ENCODE results near the gene BUD23. TPM values are rescaled to one million over a fixed set of nuclear protein-coding genes. Genes with fewer than 3 reads are reported as not detected.
A peak's percentile ranks its signal among the peaks of the same experiment; 100 is the strongest.

BUD23 gene
- total and polyA plus RNA-seq, 9 of the 15 experiments (the other 6 are each of a cell fraction or from before 2014, with no cell fraction given) = 79.5 to 270 (median 150) TPM

DNA sequence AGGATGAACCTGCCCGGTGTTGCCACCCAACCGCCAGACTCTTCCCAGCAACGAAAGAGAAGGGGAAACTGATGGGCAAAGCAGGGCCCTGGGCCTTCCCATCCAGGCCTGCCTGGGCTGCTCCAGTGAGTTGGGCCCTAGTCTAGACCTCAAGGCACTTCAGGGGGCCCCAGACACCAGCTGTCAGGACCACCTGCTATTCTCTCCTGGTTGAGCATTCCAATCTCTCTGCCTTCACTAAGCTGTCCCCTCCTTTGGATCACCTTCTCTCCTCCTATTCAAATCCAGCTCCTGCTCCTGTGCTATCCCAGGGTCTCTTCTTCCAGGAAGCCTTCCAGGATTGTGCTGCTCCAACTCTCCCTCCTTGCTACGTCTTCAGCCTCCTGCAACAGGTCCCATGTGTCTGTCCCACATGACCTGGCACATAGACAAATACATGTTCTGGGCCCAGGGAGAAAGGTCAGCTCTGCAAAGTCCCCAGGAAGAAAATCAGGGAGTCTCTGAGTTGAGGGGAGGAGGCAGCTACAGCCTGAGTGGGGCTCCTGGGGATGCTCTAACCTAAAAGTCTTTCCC, 33.0 kb downstream of the BUD23 start (continued):
- TF ChIP-seq, protein P1, sequence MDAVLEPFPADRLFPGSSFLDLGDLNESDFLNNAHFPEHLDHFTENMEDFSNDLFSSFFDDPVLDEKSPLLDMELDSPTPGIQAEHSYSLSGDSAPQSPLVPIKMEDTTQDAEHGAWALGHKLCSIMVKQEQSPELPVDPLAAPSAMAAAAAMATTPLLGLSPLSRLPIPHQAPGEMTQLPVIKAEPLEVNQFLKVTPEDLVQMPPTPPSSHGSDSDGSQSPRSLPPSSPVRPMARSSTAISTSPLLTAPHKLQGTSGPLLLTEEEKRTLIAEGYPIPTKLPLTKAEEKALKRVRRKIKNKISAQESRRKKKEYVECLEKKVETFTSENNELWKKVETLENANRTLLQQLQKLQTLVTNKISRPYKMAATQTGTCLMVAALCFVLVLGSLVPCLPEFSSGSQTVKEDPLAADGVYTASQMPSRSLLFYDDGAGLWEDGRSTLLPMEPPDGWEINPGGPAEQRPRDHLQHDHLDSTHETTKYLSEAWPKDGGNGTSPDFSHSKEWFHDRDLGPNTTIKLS (IDR thresholded peaks at IDR 0.05; ENCODE audit: borderline replicate concordance, low read depth) = no peak
- TF ChIP-seq, protein P2, sequence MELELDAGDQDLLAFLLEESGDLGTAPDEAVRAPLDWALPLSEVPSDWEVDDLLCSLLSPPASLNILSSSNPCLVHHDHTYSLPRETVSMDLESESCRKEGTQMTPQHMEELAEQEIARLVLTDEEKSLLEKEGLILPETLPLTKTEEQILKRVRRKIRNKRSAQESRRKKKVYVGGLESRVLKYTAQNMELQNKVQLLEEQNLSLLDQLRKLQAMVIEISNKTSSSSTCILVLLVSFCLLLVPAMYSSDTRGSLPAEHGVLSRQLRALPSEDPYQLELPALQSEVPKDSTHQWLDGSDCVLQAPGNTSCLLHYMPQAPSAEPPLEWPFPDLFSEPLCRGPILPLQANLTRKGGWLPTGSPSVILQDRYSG (tag; conservative IDR thresholded peaks at IDR 0.05; ENCODE audit: low read depth) = no peak
- TF ChIP-seq KAT7 (CRISPR knock-in tag; IDR thresholded peaks at IDR 0.05; ENCODE audit: borderline replicate concordance) = no peak
- TF ChIP-seq, protein P3, sequence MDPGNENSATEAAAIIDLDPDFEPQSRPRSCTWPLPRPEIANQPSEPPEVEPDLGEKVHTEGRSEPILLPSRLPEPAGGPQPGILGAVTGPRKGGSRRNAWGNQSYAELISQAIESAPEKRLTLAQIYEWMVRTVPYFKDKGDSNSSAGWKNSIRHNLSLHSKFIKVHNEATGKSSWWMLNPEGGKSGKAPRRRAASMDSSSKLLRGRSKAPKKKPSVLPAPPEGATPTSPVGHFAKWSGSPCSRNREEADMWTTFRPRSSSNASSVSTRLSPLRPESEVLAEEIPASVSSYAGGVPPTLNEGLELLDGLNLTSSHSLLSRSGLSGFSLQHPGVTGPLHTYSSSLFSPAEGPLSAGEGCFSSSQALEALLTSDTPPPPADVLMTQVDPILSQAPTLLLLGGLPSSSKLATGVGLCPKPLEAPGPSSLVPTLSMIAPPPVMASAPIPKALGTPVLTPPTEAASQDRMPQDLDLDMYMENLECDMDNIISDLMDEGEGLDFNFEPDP (CRISPR knock-in tag; IDR thresholded peaks at IDR 0.05) = no peak
- TF ChIP-seq ZBTB17 (CRISPR knock-in tag; IDR thresholded peaks at IDR 0.05) = no peak
- TF ChIP-seq ZNF232 (CRISPR knock-in tag; IDR thresholded peaks at IDR 0.05) = no peak
- TF ChIP-seq, protein P4, sequence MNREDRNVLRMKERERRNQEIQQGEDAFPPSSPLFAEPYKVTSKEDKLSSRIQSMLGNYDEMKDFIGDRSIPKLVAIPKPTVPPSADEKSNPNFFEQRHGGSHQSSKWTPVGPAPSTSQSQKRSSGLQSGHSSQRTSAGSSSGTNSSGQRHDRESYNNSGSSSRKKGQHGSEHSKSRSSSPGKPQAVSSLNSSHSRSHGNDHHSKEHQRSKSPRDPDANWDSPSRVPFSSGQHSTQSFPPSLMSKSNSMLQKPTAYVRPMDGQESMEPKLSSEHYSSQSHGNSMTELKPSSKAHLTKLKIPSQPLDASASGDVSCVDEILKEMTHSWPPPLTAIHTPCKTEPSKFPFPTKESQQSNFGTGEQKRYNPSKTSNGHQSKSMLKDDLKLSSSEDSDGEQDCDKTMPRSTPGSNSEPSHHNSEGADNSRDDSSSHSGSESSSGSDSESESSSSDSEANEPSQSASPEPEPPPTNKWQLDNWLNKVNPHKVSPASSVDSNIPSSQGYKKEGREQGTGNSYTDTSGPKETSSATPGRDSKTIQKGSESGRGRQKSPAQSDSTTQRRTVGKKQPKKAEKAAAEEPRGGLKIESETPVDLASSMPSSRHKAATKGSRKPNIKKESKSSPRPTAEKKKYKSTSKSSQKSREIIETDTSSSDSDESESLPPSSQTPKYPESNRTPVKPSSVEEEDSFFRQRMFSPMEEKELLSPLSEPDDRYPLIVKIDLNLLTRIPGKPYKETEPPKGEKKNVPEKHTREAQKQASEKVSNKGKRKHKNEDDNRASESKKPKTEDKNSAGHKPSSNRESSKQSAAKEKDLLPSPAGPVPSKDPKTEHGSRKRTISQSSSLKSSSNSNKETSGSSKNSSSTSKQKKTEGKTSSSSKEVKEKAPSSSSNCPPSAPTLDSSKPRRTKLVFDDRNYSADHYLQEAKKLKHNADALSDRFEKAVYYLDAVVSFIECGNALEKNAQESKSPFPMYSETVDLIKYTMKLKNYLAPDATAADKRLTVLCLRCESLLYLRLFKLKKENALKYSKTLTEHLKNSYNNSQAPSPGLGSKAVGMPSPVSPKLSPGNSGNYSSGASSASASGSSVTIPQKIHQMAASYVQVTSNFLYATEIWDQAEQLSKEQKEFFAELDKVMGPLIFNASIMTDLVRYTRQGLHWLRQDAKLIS (CRISPR knock-in tag; IDR thresholded peaks at IDR 0.05) = no peak
- TF ChIP-seq, protein P5, sequence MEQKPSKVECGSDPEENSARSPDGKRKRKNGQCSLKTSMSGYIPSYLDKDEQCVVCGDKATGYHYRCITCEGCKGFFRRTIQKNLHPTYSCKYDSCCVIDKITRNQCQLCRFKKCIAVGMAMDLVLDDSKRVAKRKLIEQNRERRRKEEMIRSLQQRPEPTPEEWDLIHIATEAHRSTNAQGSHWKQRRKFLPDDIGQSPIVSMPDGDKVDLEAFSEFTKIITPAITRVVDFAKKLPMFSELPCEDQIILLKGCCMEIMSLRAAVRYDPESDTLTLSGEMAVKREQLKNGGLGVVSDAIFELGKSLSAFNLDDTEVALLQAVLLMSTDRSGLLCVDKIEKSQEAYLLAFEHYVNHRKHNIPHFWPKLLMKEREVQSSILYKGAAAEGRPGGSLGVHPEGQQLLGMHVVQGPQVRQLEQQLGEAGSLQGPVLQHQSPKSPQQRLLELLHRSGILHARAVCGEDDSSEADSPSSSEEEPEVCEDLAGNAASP (IDR thresholded peaks at IDR 0.05) = no peak
- TF ChIP-seq, protein P6, sequence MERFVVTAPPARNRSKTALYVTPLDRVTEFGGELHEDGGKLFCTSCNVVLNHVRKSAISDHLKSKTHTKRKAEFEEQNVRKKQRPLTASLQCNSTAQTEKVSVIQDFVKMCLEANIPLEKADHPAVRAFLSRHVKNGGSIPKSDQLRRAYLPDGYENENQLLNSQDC (CRISPR knock-in tag; IDR thresholded peaks at IDR 0.05) = no peak
- peak; percentile 10; the same call in 1 of the 2 replicates for TF ChIP-seq NFIC (IDR thresholded peaks at IDR 0.05)
- TF ChIP-seq, protein P7, sequence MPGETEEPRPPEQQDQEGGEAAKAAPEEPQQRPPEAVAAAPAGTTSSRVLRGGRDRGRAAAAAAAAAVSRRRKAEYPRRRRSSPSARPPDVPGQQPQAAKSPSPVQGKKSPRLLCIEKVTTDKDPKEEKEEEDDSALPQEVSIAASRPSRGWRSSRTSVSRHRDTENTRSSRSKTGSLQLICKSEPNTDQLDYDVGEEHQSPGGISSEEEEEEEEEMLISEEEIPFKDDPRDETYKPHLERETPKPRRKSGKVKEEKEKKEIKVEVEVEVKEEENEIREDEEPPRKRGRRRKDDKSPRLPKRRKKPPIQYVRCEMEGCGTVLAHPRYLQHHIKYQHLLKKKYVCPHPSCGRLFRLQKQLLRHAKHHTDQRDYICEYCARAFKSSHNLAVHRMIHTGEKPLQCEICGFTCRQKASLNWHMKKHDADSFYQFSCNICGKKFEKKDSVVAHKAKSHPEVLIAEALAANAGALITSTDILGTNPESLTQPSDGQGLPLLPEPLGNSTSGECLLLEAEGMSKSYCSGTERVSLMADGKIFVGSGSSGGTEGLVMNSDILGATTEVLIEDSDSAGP (CRISPR knock-in tag; IDR thresholded peaks at IDR 0.05) = no peak
- TF ChIP-seq, protein P8, sequence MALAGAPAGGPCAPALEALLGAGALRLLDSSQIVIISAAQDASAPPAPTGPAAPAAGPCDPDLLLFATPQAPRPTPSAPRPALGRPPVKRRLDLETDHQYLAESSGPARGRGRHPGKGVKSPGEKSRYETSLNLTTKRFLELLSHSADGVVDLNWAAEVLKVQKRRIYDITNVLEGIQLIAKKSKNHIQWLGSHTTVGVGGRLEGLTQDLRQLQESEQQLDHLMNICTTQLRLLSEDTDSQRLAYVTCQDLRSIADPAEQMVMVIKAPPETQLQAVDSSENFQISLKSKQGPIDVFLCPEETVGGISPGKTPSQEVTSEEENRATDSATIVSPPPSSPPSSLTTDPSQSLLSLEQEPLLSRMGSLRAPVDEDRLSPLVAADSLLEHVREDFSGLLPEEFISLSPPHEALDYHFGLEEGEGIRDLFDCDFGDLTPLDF (CRISPR knock-in tag; IDR thresholded peaks at IDR 0.05) = no peak
- peak; percentile 56; the same call in 1 of the 2 replicates for TF ChIP-seq HDAC2 (IDR thresholded peaks at IDR 0.05)
- no peak for TF ChIP-seq ZNF589 (CRISPR knock-in tag; IDR thresholded peaks at IDR 0.05; ENCODE audit: low read depth)
